ENCODE measurements around the gene FAM167B.
"Not testable (repeated sequence)": the region's sequence is repeated elsewhere in the genome, so short reads cannot be mapped to it uniquely, and the experiment has no call there.

Gene FAM167B

GRCh38 chr1:32257227-32257508, 10.1 kb downstream of the FAM167B start:
- no peak for DNase-seq (ENCODE audit: low read depth)
- H3K4me3 ChIP-seq (ENCODE audit: control insufficient read depth, low read depth, low read length) = no peak overlapping the region
- TF ChIP-seq, protein P1, sequence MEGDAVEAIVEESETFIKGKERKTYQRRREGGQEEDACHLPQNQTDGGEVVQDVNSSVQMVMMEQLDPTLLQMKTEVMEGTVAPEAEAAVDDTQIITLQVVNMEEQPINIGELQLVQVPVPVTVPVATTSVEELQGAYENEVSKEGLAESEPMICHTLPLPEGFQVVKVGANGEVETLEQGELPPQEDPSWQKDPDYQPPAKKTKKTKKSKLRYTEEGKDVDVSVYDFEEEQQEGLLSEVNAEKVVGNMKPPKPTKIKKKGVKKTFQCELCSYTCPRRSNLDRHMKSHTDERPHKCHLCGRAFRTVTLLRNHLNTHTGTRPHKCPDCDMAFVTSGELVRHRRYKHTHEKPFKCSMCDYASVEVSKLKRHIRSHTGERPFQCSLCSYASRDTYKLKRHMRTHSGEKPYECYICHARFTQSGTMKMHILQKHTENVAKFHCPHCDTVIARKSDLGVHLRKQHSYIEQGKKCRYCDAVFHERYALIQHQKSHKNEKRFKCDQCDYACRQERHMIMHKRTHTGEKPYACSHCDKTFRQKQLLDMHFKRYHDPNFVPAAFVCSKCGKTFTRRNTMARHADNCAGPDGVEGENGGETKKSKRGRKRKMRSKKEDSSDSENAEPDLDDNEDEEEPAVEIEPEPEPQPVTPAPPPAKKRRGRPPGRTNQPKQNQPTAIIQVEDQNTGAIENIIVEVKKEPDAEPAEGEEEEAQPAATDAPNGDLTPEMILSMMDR (conservative IDR thresholded peaks at IDR 0.05; ENCODE audit: control insufficient read depth, insufficient read depth, low read depth, low read length) = no peak

GRCh38 chr1:32263236-32263593, 16.2 kb downstream of the FAM167B start:
- not testable (repeated sequence) for H3K4me3 ChIP-seq (ENCODE audit: control insufficient read depth, low read depth, low read length); DNase-seq (ENCODE audit: low read depth)

DNA sequence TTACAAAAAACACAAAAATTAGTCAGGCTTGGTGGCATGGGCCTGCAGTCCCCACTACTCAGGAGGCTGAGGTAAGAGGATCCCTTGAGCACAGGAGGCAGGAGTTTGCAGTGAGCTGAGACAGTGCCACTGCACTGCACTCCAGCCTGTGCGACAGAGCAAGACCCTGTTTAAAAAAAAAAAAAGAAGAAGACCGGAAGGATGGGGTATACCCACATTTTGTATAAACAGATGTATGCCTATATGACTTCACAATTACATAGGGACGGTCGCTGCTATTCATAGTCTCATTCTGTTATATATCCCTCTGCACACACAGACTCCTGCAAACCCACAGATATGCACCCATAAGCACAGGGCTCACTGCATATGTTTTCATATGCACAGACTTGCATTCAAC, 16.7 kb downstream of the FAM167B start:
- TF ChIP-seq, protein P1 (conservative IDR thresholded peaks at IDR 0.05; ENCODE audit: control insufficient read depth, insufficient read depth, low read depth, low read length) = no peak
- no peak for DNase-seq (ENCODE audit: low read depth)
- H3K4me3 ChIP-seq (ENCODE audit: control insufficient read depth, low read depth, low read length) = no peak overlapping the region

DNA sequence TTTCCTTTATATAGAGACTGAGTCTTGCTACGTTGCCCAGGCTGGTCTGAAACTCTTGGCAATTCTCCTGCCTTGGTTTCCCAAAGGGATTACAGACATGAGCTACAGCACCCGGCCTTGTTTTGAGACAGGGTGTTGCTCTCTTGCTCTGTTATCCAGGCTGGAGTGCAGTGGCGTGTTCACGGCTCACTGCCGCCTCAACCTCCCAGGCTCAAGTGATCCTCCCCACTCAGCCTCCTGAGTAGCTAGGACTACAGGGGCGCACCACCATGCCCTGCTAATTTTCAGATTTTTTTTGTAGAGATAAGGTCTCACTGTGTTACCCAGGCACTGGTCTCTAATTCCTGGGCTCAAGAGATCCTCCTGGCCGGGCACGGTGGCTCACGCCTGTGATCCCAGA, 18.8 kb downstream of the FAM167B start:
- no peak for DNase-seq (ENCODE audit: low read depth)
- TF ChIP-seq, protein P1 (conservative IDR thresholded peaks at IDR 0.05; ENCODE audit: control insufficient read depth, insufficient read depth, low read depth, low read length) = no peak
- no peak overlapping the region for H3K4me3 ChIP-seq (ENCODE audit: control insufficient read depth, low read depth, low read length)

DNA sequence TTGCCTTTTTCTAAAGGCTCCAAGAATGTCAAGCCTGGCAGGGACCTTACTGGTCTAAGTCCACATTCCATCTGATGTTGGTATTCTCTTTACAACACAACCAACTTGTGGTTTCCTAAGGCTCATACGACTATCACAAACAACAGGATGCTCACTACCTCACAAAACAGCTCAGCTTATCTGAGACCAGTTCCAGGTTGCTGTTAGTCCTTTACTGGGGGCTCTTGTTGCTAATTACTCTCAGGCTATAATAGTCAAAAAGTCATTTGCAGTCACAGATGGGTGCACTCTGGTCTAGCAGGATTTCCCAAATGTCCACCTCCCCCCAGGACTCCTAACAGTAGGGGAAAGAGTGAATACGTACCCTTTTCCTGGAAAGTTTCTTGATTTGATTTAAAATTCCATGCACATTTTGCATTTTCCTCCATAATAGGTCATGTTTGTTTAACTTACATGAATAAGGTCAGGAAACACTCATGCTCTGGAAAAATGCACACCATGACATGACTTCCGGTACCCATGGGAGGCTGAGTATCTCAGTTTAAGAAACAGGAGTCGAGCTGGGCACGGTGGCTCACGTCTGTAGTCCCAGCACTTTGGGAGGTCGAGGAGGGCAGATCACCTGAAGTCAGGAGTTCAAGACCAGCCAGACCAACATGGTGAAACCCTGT, 20.0 kb downstream of the FAM167B start:
- TF ChIP-seq, protein P1 (conservative IDR thresholded peaks at IDR 0.05; ENCODE audit: control insufficient read depth, insufficient read depth, low read depth, low read length) = no peak
- no peak overlapping the region for H3K4me3 ChIP-seq (ENCODE audit: control insufficient read depth, low read depth, low read length)
- DNase-seq (ENCODE audit: low read depth) = peak; percentile 15

GRCh38 chr1:32269744-32270143, 22.7 kb downstream of the FAM167B start:
- TF ChIP-seq, protein P1 (conservative IDR thresholded peaks at IDR 0.05; ENCODE audit: control insufficient read depth, insufficient read depth, low read depth, low read length) = no peak
- no peak overlapping the region for H3K4me3 ChIP-seq (ENCODE audit: control insufficient read depth, low read depth, low read length)
- no peak for DNase-seq (ENCODE audit: low read depth)

GRCh38 chr1:32272557-32273390, 25.8 kb downstream of the FAM167B start:
- TF ChIP-seq, protein P1 (conservative IDR thresholded peaks at IDR 0.05; ENCODE audit: control insufficient read depth, insufficient read depth, low read depth, low read length) = no peak
- no peak for DNase-seq (ENCODE audit: low read depth)
- H3K4me3 ChIP-seq (ENCODE audit: control insufficient read depth, low read depth, low read length) = no peak overlapping the region
